SK-N-SH treated with all-trans-retinoic acid at 6 μM for 48 hours (cell line): ENCODE data around the gene ZDHHC4.

Source experiments
- ATAC-seq: fragments of 200-7000 bp; cut with Tn5 transposase; 3 replicates; pipeline ENCODE4 v1.9.1; 2020; ENCODE audit warnings: mild to moderate bottlenecking, moderate library complexity
- ARNTL ChIP-seq: fragments of 450-650 bp; formaldehyde crosslinking; IDR thresholded peaks from 2 replicates; pipeline ENCODE4 v1.5.0; 2020; ENCODE audit warnings: low read depth, mild to moderate bottlenecking, moderate library complexity, borderline replicate concordance
- CSDC2 ChIP-seq: fragments of 250-450 bp; sonication (Bioruptor Pico); IDR thresholded peaks from 2 replicates; pipeline ENCODE4 v1.5.0; 2020; ENCODE audit warnings: mild to moderate bottlenecking, moderate library complexity
- GLIS3 ChIP-seq: fragments of 250-450 bp; sonication (Bioruptor Pico); IDR thresholded peaks from 2 replicates; pipeline ENCODE4 v1.5.0; 2020; ENCODE audit warnings: mild to moderate bottlenecking, moderate library complexity
- ISL1 ChIP-seq: fragments of 250-450 bp; sonication (Bioruptor Pico); IDR thresholded peaks from 2 replicates; pipeline ENCODE4 v2.1.2; 2022; ENCODE audit warnings: mild to moderate bottlenecking, moderate library complexity
- OSR1 ChIP-seq: fragments of 250-450 bp; sonication (Bioruptor Pico); IDR thresholded peaks from 2 replicates; pipeline ENCODE4 v1.8.0; 2022; ENCODE audit warnings: moderate library complexity, mild to moderate bottlenecking, inconsistent platforms
- PPARA ChIP-seq: fragments of 250-450 bp; sonication (Bioruptor Pico); IDR thresholded peaks from 2 replicates; pipeline ENCODE4 v1.5.0; 2020; ENCODE audit warnings: mild to moderate bottlenecking, borderline replicate concordance
- RARB ChIP-seq: fragments of 250-450 bp; sonication (Bioruptor Pico); IDR thresholded peaks from 2 replicates; pipeline ENCODE4 v1.8.0; 2021; ENCODE audit warnings: mild to moderate bottlenecking, moderate library complexity
- SNAI2 ChIP-seq: fragments of 250-450 bp; sonication (Bioruptor Pico); IDR thresholded peaks from 2 replicates; pipeline ENCODE4 v1.5.0; 2020; ENCODE audit warnings: mild to moderate bottlenecking, moderate library complexity
- TCF4 ChIP-seq: fragments of 250-450 bp; sonication (Bioruptor Pico); IDR thresholded peaks from 2 replicates; pipeline ENCODE4 v1.8.0; 2021; ENCODE audit warnings: mild to moderate bottlenecking, moderate library complexity, borderline replicate concordance
- TOX ChIP-seq: fragments of 250-450 bp; sonication (Bioruptor Pico); IDR thresholded peaks from 2 replicates; pipeline ENCODE4 v1.8.0; 2021; ENCODE audit warnings: mild to moderate bottlenecking, moderate library complexity, borderline replicate concordance
- ZC3H10 ChIP-seq: fragments of 250-450 bp; sonication (Bioruptor Pico); IDR thresholded peaks from 2 replicates; pipeline ENCODE4 v1.5.1; 2021; ENCODE audit warnings: mild to moderate bottlenecking, moderate library complexity
- ZFP30 ChIP-seq: fragments of 450-650 bp; formaldehyde crosslinking; IDR thresholded peaks from 2 replicates; pipeline ENCODE4 v1.5.0; 2022; ENCODE audit warnings: mild to moderate bottlenecking, moderate library complexity
- ZNF565 ChIP-seq: fragments of 450-650 bp; formaldehyde crosslinking; conservative IDR thresholded peaks from 2 replicates; pipeline ENCODE4 v1.5.0; 2020; ENCODE audit warnings: low read depth, mild to moderate bottlenecking, moderate library complexity
- ZNF70 ChIP-seq: fragments of 450-650 bp; formaldehyde crosslinking; IDR thresholded peaks from 2 replicates; pipeline ENCODE4 v1.5.0; 2020; ENCODE audit warnings: mild to moderate bottlenecking, moderate library complexity
- TF ChIP-seq, protein P1 (sequence below): fragments of 250-450 bp; sonication (Bioruptor Pico); IDR thresholded peaks from 2 replicates; pipeline ENCODE4 v1.8.0; 2020; ENCODE audit warnings: mild to moderate bottlenecking, moderate library complexity, borderline replicate concordance
- TF ChIP-seq, protein P2 (sequence below): fragments of 250-450 bp; sonication (Bioruptor Pico); IDR thresholded peaks from 2 replicates; pipeline ENCODE4 v1.5.0; 2020; ENCODE audit warnings: mild to moderate bottlenecking, moderate library complexity
- TF ChIP-seq, protein P3 (sequence below): fragments of 250-450 bp; sonication (Bioruptor Pico); IDR thresholded peaks from 2 replicates; pipeline ENCODE4 v1.8.0; 2021; ENCODE audit warnings: low read depth, mild to moderate bottlenecking, moderate library complexity, borderline replicate concordance
- TF ChIP-seq, protein P4 (sequence below): fragments of 250-450 bp; sonication (Bioruptor Pico); IDR thresholded peaks from 2 replicates; pipeline ENCODE4 v1.5.1; 2021; ENCODE audit warnings: mild to moderate bottlenecking, moderate library complexity

Gene ZDHHC4

DNA sequence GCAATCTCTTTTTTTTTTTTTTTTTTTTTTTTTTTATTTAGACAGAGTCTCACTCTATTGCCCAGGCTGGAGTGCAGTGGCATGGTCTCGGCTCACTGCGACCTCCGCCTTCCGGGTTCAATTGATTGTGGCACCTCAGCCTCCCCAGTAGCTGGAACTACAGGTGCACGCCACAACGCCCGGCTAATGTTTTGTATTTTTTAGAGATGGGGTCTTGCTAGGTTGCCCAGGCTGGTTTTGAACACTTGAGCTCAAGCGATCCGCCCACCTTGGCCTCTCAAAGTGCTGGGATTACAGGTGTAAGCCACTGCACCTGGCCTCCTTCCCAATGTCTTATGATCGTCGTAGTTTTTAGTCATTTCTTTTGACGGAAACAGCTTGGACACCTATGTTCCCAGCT lies 31.5 kb downstream of the ZDHHC4 start:
- TF ChIP-seq, protein P1, sequence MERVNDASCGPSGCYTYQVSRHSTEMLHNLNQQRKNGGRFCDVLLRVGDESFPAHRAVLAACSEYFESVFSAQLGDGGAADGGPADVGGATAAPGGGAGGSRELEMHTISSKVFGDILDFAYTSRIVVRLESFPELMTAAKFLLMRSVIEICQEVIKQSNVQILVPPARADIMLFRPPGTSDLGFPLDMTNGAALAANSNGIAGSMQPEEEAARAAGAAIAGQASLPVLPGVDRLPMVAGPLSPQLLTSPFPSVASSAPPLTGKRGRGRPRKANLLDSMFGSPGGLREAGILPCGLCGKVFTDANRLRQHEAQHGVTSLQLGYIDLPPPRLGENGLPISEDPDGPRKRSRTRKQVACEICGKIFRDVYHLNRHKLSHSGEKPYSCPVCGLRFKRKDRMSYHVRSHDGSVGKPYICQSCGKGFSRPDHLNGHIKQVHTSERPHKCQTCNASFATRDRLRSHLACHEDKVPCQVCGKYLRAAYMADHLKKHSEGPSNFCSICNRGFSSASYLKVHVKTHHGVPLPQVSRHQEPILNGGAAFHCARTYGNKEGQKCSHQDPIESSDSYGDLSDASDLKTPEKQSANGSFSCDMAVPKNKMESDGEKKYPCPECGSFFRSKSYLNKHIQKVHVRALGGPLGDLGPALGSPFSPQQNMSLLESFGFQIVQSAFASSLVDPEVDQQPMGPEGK = no peak
- TF ChIP-seq PPARA (CRISPR knock-in tag) (no peak), SNAI2 (CRISPR knock-in tag) (no peak)
- TF ChIP-seq, protein P2, sequence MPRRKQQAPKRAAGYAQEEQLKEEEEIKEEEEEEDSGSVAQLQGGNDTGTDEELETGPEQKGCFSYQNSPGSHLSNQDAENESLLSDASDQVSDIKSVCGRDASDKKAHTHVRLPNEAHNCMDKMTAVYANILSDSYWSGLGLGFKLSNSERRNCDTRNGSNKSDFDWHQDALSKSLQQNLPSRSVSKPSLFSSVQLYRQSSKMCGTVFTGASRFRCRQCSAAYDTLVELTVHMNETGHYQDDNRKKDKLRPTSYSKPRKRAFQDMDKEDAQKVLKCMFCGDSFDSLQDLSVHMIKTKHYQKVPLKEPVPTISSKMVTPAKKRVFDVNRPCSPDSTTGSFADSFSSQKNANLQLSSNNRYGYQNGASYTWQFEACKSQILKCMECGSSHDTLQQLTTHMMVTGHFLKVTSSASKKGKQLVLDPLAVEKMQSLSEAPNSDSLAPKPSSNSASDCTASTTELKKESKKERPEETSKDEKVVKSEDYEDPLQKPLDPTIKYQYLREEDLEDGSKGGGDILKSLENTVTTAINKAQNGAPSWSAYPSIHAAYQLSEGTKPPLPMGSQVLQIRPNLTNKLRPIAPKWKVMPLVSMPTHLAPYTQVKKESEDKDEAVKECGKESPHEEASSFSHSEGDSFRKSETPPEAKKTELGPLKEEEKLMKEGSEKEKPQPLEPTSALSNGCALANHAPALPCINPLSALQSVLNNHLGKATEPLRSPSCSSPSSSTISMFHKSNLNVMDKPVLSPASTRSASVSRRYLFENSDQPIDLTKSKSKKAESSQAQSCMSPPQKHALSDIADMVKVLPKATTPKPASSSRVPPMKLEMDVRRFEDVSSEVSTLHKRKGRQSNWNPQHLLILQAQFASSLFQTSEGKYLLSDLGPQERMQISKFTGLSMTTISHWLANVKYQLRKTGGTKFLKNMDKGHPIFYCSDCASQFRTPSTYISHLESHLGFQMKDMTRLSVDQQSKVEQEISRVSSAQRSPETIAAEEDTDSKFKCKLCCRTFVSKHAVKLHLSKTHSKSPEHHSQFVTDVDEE (CRISPR knock-in tag) = no peak
- TF ChIP-seq, all 23 proteins: peak for 0
- no peak for ATAC-seq

DNA sequence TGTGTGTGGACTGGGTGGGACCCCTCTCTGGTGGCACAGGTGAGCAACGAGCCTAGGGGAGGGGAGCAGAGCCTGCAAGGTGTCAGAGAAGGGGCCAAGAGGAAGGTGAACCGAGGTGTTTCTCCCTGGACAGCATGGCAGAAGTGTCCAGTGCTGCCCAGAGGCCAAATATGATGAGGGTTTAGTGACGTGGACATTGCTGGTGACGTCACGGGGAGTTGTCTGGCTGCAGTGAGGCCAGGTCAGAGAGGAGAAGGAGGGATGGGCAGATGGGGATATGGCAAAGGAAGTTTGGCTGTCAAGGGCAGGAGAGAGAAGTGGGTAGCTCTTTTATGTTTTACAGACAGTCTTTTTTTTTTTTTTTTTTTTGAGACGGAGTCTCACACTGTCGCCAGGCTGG lies 35.6 kb downstream of the ZDHHC4 start:
- TF ChIP-seq ARNTL (CRISPR knock-in tag) (no peak), TOX (CRISPR knock-in tag) (no peak), GLIS3 (CRISPR knock-in tag) (no peak), ZNF70 (CRISPR knock-in tag) (no peak), ZFP30 (CRISPR knock-in tag) (no peak), SNAI2 (CRISPR knock-in tag) (no peak), OSR1 (no peak), ZNF565 (CRISPR knock-in tag) (no peak), ZC3H10 (CRISPR knock-in tag) (no peak), ISL1 (CRISPR knock-in tag) (no peak), TCF4 (CRISPR knock-in tag) (no peak), RARB (CRISPR knock-in tag) (no peak)
- TF ChIP-seq, protein P3, sequence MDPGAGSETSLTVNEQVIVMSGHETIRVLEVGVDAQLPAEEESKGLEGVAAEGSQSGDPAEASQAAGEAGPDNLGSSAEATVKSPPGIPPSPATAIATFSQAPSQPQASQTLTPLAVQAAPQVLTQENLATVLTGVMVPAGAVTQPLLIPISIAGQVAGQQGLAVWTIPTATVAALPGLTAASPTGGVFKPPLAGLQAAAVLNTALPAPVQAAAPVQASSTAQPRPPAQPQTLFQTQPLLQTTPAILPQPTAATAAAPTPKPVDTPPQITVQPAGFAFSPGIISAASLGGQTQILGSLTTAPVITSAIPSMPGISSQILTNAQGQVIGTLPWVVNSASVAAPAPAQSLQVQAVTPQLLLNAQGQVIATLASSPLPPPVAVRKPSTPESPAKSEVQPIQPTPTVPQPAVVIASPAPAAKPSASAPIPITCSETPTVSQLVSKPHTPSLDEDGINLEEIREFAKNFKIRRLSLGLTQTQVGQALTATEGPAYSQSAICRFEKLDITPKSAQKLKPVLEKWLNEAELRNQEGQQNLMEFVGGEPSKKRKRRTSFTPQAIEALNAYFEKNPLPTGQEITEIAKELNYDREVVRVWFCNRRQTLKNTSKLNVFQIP (CRISPR knock-in tag) = no peak
- TF ChIP-seq, protein P2 (CRISPR knock-in tag) = no peak
- TF ChIP-seq, protein P4, sequence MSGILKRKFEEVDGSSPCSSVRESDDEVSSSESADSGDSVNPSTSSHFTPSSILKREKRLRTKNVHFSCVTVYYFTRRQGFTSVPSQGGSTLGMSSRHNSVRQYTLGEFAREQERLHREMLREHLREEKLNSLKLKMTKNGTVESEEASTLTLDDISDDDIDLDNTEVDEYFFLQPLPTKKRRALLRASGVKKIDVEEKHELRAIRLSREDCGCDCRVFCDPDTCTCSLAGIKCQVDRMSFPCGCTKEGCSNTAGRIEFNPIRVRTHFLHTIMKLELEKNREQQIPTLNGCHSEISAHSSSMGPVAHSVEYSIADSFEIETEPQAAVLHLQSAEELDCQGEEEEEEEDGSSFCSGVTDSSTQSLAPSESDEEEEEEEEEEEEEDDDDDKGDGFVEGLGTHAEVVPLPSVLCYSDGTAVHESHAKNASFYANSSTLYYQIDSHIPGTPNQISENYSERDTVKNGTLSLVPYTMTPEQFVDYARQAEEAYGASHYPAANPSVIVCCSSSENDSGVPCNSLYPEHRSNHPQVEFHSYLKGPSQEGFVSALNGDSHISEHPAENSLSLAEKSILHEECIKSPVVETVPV = no peak
- TF ChIP-seq, protein P1 = no peak
- ATAC-seq = no peak

DNA sequence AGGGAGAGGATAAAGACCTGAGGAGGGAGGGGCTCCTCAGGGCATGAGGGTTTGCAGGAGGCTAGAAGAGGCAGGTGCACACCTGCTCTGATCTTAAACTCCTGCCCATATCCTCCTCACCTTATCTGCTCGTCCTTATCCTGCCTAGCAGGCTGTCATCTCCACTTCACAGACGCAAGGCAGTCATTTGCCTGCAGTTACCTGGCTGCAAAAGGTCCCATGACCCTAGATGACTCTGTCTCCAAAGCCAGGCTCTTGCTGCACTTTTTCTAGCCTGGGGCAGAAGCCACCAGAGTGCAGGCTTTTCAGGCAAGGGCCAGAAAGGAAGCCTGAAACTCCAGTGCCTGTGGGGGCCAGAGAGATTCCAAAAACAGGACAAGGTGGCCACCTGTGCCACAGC lies 36.5 kb downstream of the ZDHHC4 start:
- no peak for ATAC-seq
- TF ChIP-seq TOX (CRISPR knock-in tag) (no peak), CSDC2 (no peak), ZNF565 (CRISPR knock-in tag) (no peak), SNAI2 (CRISPR knock-in tag) (no peak)
- TF ChIP-seq, protein P2 (CRISPR knock-in tag) = no peak
- TF ChIP-seq, protein P1 = no peak
